Measurements from ENCODE around the gene SLC51B.

The SLC51B gene

DNA sequence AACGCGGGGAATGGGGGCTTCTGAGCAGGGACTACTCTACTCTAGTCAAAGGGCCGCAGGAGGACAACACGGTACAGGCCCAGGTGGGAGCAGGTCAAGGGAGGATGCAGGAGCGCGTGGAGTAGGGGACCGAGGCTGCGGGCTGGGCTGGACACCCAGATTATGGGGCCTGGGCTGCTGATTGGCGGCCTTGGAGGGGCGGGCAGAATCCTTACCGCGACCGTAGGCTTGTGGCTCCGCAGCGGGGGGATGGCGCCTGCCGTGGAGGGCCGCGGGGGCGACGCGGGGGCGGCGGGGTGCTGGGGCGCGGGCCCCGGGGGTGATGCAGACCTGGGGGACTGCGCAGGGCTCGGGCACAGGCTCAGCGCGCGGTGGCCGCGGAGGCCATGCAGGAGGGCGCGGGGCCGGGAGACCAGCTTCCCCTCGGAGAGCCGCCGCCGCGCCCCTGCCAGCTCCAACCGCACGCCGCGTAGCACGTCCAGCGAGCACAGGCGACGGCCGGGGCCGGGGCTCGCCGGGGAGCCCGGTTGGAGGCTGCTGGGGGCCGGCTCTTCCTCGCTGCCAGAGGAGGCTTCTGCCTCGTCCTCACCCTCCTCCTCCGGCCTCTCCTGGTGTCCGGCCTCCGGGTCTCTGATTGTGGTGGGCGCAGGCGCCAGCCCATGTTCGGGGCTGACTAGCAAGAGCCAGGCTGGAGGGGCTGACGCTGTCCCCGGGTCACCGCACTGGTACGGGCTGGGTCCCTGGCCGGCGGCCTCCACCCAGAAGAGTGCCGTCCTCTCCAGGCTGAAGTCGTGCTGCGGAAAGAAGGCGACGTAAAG is 56.9 kb downstream of the SLC51B start:
- DNase-seq, result peak; percentile 11

DNA sequence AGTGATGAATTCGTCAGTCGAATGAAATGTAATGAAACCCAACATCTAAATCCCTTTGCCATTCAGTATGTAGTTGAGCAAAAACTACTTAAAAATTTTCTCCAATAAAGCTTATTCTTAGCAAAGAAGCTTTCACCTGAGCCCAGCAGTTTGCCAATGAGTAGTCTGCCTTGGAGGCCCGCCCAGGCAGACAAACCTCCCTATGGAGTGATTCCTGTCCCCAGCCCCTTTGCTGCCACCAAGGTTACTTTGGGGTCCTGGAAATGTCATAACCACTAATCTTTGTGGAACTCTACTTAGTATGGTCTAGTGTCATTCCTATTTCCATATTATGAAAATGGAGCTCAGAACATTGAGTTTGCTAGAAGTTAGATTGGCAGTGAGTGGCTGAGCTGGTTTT is 57.7 kb downstream of the SLC51B start:
- DNase-seq, result no peak
